GM12878 (cell line): ENCODE results near the gene MYO15B. TPM values are rescaled to one million over a fixed set of nuclear protein-coding genes. Genes with fewer than 3 reads are reported as not detected.

Experiments
- ATAC-seq: fragments of 200-7000 bp; cut with Tn5 transposase; 3 replicates; pipeline ENCODE4 v1.9.1; 2020; ENCODE audit warnings: mild to moderate bottlenecking, moderate library complexity
- BruUV-seq: library from RNA; stranded (reverse); fragments of 400-500 nt; replicated peaks from 2 replicates; lab custom pipeline; 2021; lab: Mats Ljungman, UMichigan
- CTCF ChIA-PET: fragments of 300-600 bp; sonication (Branson Sonifier 250); formaldehyde crosslinking; extraction: SDS; loops from one replicate; lab custom pipeline; 2021; ENCODE audit warnings: inconsistent platforms; lab: Yijun Ruan, JAX
- POLR2A ChIA-PET: fragments of 350-600 bp; formaldehyde crosslinking; extraction: SDS; loops from one replicate; lab custom pipeline; 2021; ENCODE audit warnings: inconsistent platforms; lab: Charles Lee
- RAD21 ChIA-PET: fragments of 300-600 bp; sonication (Branson Sonifier 250); formaldehyde crosslinking; loops from one replicate; lab custom pipeline; 2023; ENCODE audit warnings: antibody characterized with exemption; ENCODE audit not compliant: unreplicated experiment; lab: Charles Lee
- SMC1A ChIA-PET: fragments of 300-600 bp; sonication (Branson Sonifier 250); formaldehyde crosslinking; loops from one replicate; lab custom pipeline; 2023; ENCODE audit not compliant: unreplicated experiment, uncharacterized antibody; lab: Charles Lee
- DNase-seq: peaks from one replicate; pipeline ENCODE4 v3.0.0-alpha.2; 2011; ENCODE audit warnings: low read depth, low spot score
- FAIRE-seq: peaks from 3 replicates; lab custom pipeline; 2011; peaks lifted over from hg19 to GRCh38; lab: Jason Lieb, UNC
- H2AFZ ChIP-seq: 2 replicates; pipeline ENCODE4 v1.6.0; 2011; ENCODE audit warnings: low read depth, low read length, control low read depth; ENCODE audit not compliant: control insufficient read depth
- H3K27ac ChIP-seq: 2 replicates; pipeline ENCODE4 v1.5.1; 2011; ENCODE audit warnings: control low read depth; ENCODE audit not compliant: control insufficient read depth, insufficient read depth
- H3K27me3 ChIP-seq, 2 experiments: replicated peaks in 1 of 2; 2 replicates each; pipeline versions ENCODE4 v1.6.0 to v1.6.1; 2011; ENCODE audit warnings: low read length in 1 of 2; ENCODE audit not compliant: control insufficient read depth in 2 of 2, insufficient read depth in 2 of 2
- H3K36me3 ChIP-seq, 2 experiments: 2 replicates each; pipeline ENCODE4 v1.5.1; 2011; ENCODE audit warnings: low read length in 1 of 2; ENCODE audit not compliant: control insufficient read depth in 2 of 2, insufficient read depth in 2 of 2
- H3K4me1 ChIP-seq: 2 replicates; pipeline ENCODE4 v1.6.1; 2011; ENCODE audit warnings: mild to moderate bottlenecking, low read length, moderate library complexity, mixed read lengths; ENCODE audit not compliant: control insufficient read depth, insufficient read depth
- H3K4me2 ChIP-seq: 2 replicates; pipeline ENCODE4 v1.6.0; 2011; ENCODE audit warnings: control low read depth; ENCODE audit not compliant: control insufficient read depth, insufficient read depth
- H3K4me3 ChIP-seq: fragments of 200-600 bp; sonication (generic); 2 replicates; pipeline ENCODE4 v1.5.1; 2016
- H3K79me2 ChIP-seq: 2 replicates; pipeline ENCODE4 v1.6.0; 2011; ENCODE audit warnings: low read length; ENCODE audit not compliant: control insufficient read depth, insufficient read depth
- H3K9ac ChIP-seq: 2 replicates; pipeline ENCODE4 v1.8.0; 2011; ENCODE audit warnings: low read length, control low read depth, mixed read lengths; ENCODE audit not compliant: control insufficient read depth, insufficient read depth
- H3K9me3 ChIP-seq: replicated peaks from 3 replicates; pipeline ENCODE4 v1.5.1; 2011; ENCODE audit warnings: mild to moderate bottlenecking, low read length; ENCODE audit not compliant: control insufficient read depth, insufficient read depth
- H4K20me1 ChIP-seq: 2 replicates; pipeline ENCODE4 v1.6.0; 2011; ENCODE audit not compliant: control insufficient read depth, insufficient read depth
- GABPA ChIP-seq: IDR thresholded peaks from 2 replicates; pipeline ENCODE4 v1.6.1; 2014; ENCODE audit warnings: antibody characterized with exemption, low read depth, mild to moderate bottlenecking, inconsistent platforms
- JUND ChIP-seq: IDR thresholded peaks from 2 replicates; pipeline ENCODE4 v1.6.1; 2012; ENCODE audit warnings: low read depth, mild to moderate bottlenecking, low read length, improper control_type of control experiment, moderate library complexity
- KAT2A ChIP-seq: conservative IDR thresholded peaks from 2 replicates; pipeline ENCODE4 v1.6.1; 2011; ENCODE audit warnings: low read depth, low read length; ENCODE audit not compliant: control insufficient read depth
- MTA2 ChIP-seq: fragments of 450-650 bp; IDR thresholded peaks from 2 replicates; pipeline ENCODE4 v1.6.1; 2016; ENCODE audit warnings: low read depth, mild to moderate bottlenecking, moderate library complexity
- RAD51 ChIP-seq: fragments of 450-650 bp; IDR thresholded peaks from 2 replicates; pipeline ENCODE4 v1.6.1; 2016; ENCODE audit warnings: moderate library complexity, mild to moderate bottlenecking, inconsistent platforms
- SREBF1 ChIP-seq: IDR thresholded peaks from 2 replicates; pipeline ENCODE4 v1.6.1; 2012; ENCODE audit warnings: mild to moderate bottlenecking, low read length
- SRF ChIP-seq, 2 experiments: IDR thresholded peaks; 2 replicates each; pipeline ENCODE4 v1.6.1; 2011; ENCODE audit warnings: low read depth in 2 of 2, low read length in 2 of 2, mild to moderate bottlenecking in 1 of 2, moderate library complexity in 1 of 2
- USF2 ChIP-seq: IDR thresholded peaks from 2 replicates; pipeline ENCODE4 v1.6.1; 2011; ENCODE audit warnings: low read depth, low read length, improper control_type of control experiment, borderline replicate concordance
- WRNIP1 ChIP-seq: IDR thresholded peaks from 2 replicates; pipeline ENCODE4 v1.6.1; 2011; ENCODE audit warnings: low read depth, low read length, improper control_type of control experiment, borderline replicate concordance
- ZNF207 ChIP-seq: fragments of 450-650 bp; IDR thresholded peaks from 2 replicates; pipeline ENCODE4 v1.6.1; 2014; ENCODE audit warnings: antibody characterized with exemption, mild to moderate bottlenecking, borderline replicate concordance
- WGBS: methylation state at CpG from one replicate; pipeline ENCODE4 v1.1.6; 2016; ENCODE audit warnings: low lambda C conversion rate; ENCODE audit not compliant: insufficient replicate concordance, insufficient coverage; ENCODE audit errors: missing lambda C conversion rate; 5-methylcytosine and 5-hydroxymethylcytosine counted together
- in situ Hi-C: fragments of 300-500 bp; cut with MboI; formaldehyde crosslinking; loops from 9 replicates; pipeline ENCODE4 v1.14.3; 2018; ENCODE audit warnings: mixed read lengths
- intact Hi-C: fragments of 100-400 bp; cut with micrococcal nuclease; formaldehyde crosslinking; loops from one replicate; pipeline ENCODE4 v1.14.2; 2022; ENCODE audit not compliant: unreplicated experiment
- polyA plus RNA-seq, 11 experiments: library from polyadenylated mRNA; depleted of rRNA in 4 of 11; unstranded in 6 of 11; stranded (reverse) in 5 of 11; fragments of >200 nt; fragmentation: Nextera tagmentation in 4 of 11; fragmentation: Illumina TruSeq in 1 of 11; extraction: Ambion mirVana in 4 of 11; extraction: Trizol in 1 of 11; gene quantifications; 1 replicate in 1 of 11; 2 replicates in 10 of 11; pipeline versions ENCODE4 v1.2.1 to v1.2.3, GENCODE V29; 2011 to 2016; ENCODE audit warnings: inconsistent platforms in 2 of 11, missing spikeins in 2 of 11, low read depth in 1 of 11
- total RNA-seq, 4 experiments: library from RNA; depleted of rRNA in 3 of 4; stranded (reverse); fragments of >200 nt in 3 of 4; fragmentation: Illumina TruSeq in 1 of 4; extraction: Trizol in 1 of 4; gene quantifications; 2 replicates each; pipeline versions ENCODE4 v1.2.1 to v1.2.3, GENCODE V29; 2013 to 2021

MYO15B gene
- total and polyA plus RNA-seq, 10 of the 15 experiments (the other 5 are each of a cell fraction or from before 2014, with no cell fraction given): 0.67 to 15.4 (median 2.3) TPM; not detected in 1

- TF ChIP-seq USF2: no peak
- no peak for TF ChIP-seq GABPA
- TF ChIP-seq MTA2: no peak
- TF ChIP-seq WRNIP1: no peak
- no peak for TF ChIP-seq KAT2A
- no peak for TF ChIP-seq SRF (IDR thresholded peaks at IDR 0.05; ENCODE audit: low read depth in 2 of 2, low read length in 2 of 2)
- no peak for TF ChIP-seq SREBF1
- no peak for TF ChIP-seq RAD51
- no peak for TF ChIP-seq JUND
These were observed 45.4 kb upstream of the MYO15B start (continued) for GRCh38 chr17:75542229-75542628.

- H3K4me3 ChIP-seq: no peak overlapping the region
- ATAC-seq: peak; percentile 23
- ChIA-PET POLR2A (interaction anchor here (0.6 kb wide), 1 partner anchor 78 kb away, joined by 3 read pairs; no protein-coding TSS in a partner anchor), RAD21 (interaction anchor here (1.3 to 1.7 kb wide), 2 partner anchors 7 to 26 kb away, joined by 4 read pairs; partner anchors contain the start of gene TSEN54)
- TF ChIP-seq ZNF207 (no peak), MTA2 (0 out of 2 replicates have a peak, but pooled peaks have one; percentile 14)
- TF ChIP-seq, all 136 proteins: peak for 1
- no peaks in the 10 kb centered on the region for H4K20me1 ChIP-seq
- no TSS peak for BruUV-seq
- H3K27ac ChIP-seq: no peak overlapping the region
- H2AFZ ChIP-seq: no peak overlapping the region
- H3K9ac ChIP-seq: no peak overlapping the region
- in situ Hi-C loops: no loop called here
- H3K4me2 ChIP-seq: no peak overlapping the region
- ChIA-PET CTCF (interaction anchor here (0.8 to 1.1 kb wide), 3 partner anchors 24 to 46 kb away, joined by 3 read pairs; no protein-coding TSS in a partner anchor), SMC1A (interaction anchor here (0.7 to 1.2 kb wide), 2 partner anchors 11 to 25 kb away, joined by 3 read pairs; no protein-coding TSS in a partner anchor)
- FAIRE-seq: no peak
- 57% methylated on average over 15 of the region's 15 CpGs for WGBS
- no peaks in the 10 kb centered on the region for H3K4me1 ChIP-seq
- intact Hi-C loops: no loop called here
- H3K9me3 ChIP-seq: no peaks in the 10 kb centered on the region
- H3K36me3 ChIP-seq: no peaks in the 10 kb centered on the region
- no peaks in the 10 kb centered on the region for H3K79me2 ChIP-seq
- DNase-seq: no peak
- no peaks in the 10 kb centered on the region for H3K27me3 ChIP-seq
These were observed 44.8 kb upstream of the MYO15B start for GRCh38 chr17:75542728-75543336.
